OCI-M1 (cell line): Measurements from ENCODE around the gene COL8A1.
"Not testable (repeated sequence)": the region's sequence is repeated elsewhere in the genome, so short reads cannot be mapped to it uniquely, and the experiment has no call there.

Experiments
- DNase-seq: peaks from one replicate; lab custom pipeline; 2025; lab: John Stamatoyannopoulos, UW

The COL8A1 gene

GRCh38 chr3:99709686-99710085 is 71.3 kb downstream of the COL8A1 start:
- DNase-seq = no peak

DNA sequence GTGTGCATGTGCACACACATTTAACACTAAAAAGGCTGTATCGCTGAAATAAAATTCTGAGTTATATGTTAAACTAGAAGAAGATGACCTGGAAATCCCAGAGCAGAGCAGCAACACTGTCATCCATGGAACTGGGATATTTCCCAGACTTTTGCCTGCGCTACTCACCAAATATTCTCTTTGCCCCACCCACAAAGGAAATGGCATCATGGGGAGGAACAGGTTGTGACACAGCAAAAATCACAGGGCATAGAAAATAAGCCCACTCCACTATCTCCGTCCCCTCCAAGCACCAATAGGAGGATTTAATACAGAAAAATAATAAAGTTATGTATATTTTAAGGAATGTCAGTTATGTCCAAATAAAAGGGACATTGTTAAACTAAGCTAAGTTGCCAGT is 71.7 kb downstream of the COL8A1 start:
- no peak for DNase-seq

- no peak for DNase-seq
These were observed 73.0 kb downstream of the COL8A1 start for GRCh38 chr3:99711351-99711750.

GRCh38 chr3:99712291-99712954 is 74.0 kb downstream of the COL8A1 start:
- DNase-seq = no peak

- no peak for DNase-seq
These were observed 75.0 kb downstream of the COL8A1 start for GRCh38 chr3:99713440-99713839.

DNA sequence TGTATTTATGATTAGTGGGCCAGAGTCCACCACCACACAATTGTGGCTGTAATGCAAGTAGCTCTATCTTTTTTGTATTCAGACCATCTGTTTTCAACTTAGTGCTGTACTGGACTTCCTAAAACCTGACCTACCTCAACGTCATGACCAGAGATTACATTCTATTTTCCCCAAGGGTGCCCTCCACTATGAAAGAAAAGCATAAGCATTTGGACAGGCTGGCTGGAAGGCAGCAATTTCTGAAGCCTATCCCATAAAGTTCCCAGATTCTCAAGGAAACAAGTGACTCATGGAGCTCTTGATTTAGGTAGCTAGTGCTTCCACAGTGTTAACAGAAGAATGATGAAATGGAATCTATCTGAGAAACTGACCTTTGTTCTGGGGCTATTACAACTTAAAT is 75.8 kb downstream of the COL8A1 start:
- DNase-seq = no peak

DNA sequence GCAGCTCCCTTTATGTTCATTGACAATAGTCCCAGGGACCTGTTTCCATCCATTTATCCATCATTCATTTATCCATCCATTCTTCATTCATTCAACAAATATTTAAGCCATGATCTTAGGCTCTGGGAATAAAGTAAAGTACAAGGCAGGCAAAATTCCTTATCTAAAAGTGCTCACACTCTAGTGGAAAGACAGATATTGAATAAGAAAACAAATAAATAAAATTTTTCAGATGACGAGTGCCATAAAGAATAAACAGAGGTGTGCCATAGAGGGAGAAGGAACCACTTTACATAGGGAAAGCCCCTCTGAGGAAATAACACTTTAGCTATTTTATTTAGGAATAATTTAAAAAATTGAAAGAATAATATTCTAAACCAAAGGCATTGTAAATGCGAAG is 76.2 kb downstream of the COL8A1 start:
- DNase-seq = no peak

DNA sequence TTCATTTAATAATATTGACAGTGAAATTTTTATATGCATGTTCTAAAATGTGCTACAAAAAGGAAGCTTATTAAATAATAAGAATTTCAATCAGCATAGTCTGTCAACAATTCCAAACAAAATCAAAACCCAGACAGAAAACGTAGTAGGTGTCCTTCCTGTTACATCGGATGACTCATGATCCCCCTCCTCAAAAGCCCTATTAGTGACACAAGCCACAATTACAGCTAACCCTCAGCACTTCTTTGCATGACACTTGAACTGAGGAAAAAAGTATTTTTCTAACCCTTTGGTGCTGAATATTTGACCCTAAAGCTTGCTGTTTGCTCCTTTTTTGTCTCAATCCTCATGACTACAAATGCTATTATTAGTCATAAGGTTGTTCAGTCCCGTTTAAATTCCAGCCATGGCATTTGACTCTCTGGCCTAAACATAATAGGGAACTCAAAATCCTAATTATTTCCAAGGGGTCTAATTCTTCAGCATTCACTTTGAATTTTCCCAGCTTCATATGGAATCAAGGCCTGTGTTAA is 78.1 kb downstream of the COL8A1 start:
- DNase-seq = no peak

DNA sequence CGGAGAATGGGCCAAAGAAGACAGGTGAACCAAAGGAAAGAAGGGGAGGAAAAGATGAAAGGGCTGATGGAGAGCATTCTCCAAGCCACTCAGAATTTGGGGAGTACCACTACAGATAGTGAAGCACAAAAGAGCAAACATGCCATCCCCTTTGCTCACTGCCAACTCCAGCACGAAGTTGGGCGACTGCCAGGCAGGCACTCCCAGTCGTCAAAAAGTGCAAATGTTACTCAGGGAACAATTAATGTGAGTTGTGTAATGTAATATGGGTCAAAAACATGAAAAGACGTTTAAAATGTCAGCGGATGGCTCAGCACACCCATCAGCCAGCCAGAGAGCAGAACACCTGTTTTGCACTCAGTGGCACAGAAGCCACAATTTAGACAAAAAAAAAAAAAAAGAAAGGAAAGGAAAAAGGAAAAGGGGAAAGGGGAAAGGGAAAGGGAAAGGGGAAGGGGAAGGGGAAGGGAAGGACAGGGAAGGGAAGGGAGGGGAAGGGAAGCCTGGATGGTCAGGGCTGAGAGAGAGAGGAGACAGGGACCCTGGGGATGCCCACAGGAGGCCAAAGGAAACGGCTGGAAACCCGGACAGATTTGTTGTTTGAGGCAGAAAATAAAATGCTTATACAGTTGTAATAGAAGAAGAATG is 82.7 kb downstream of the COL8A1 start:
- no peak for DNase-seq

- DNase-seq = no peak
These were observed 83.2 kb downstream of the COL8A1 start for GRCh38 chr3:99721633-99722007.

DNA sequence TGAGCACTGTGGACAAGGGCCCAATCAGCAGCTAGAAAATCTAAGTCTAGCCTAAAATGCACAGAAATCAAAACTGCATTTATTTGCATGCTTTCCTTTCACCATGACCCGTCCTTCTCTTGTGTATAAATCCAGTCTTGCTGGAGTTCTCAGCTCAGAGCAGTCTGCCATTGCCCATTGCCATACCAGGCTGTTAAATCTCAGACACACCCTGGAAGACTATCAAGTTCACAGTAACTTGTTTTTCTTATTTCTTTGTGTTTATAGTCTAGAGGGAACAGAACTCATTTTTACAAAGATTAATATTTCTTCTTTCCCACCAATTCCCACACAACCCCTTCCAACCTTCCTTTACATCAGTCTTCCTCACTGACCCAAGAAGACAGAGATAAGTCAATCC is 85.9 kb downstream of the COL8A1 start:
- no peak for DNase-seq

- no peak for DNase-seq
These were observed 92.5 kb downstream of the COL8A1 start for GRCh38 chr3:99730870-99731269.

GRCh38 chr3:99731499-99731898 is 93.1 kb downstream of the COL8A1 start:
- no peak for DNase-seq

- DNase-seq = not testable (repeated sequence)
These were observed 102.0 kb downstream of the COL8A1 start for GRCh38 chr3:99740371-99740770.

DNA sequence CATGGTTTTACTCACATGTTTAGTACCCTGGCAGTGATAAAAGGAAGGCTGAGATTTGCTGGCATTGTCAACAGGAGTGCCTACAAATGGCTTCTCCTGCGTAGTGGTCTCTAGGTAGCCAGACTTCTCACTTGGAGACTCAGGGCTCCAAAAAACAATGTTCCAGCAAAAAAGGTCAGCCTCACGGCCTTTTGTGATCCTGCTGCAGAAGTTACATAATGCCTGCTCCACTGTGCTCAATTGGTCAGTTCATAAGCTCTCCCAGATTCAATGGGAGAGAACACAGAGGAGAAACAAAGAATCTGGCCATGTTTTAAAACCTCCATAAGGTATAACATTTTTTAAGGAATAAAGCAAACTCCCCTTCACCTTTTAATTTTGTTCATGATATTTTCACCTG is 103.2 kb downstream of the COL8A1 start:
- DNase-seq = no peak

DNA sequence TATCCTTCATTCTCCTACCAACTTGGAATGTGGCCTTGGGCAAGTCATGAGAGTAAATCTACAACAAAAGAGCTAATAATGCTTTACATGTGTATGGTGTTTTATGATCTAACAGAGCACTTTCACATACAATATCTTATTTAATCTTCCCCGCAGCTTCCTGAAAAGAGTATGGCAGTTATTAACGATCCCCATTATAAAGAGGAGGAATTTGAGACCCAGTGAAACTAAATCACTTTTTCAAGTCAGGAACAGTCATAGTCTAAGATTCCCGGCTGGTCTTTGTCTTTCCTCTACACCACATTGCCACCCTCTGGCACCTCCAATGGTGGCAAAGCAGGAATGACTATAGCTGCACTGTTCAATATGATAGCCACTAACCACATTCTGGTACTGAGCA is 109.5 kb downstream of the COL8A1 start:
- DNase-seq = peak; percentile 14

DNA sequence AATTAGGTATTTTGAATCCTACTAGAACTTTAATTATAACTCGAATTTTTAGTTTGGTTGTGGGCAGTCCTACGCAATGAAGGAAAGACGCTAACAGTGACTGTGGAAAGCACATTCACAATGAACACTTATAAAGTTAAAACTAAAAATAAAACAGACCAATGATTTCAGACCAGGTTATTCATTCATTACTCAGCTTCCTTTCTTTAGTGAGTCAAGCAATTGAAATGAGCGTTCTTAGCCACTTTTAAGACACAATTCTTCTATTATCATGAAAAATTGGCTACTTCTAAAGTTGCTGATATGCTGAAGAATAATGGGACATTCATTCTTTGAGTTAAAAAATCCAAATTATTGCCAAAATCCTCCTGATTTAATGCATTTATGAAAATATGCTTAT is 113.3 kb downstream of the COL8A1 start:
- no peak for DNase-seq

GRCh38 chr3:99753268-99753975 is 115.0 kb downstream of the COL8A1 start:
- peak; percentile 73 for DNase-seq

DNA sequence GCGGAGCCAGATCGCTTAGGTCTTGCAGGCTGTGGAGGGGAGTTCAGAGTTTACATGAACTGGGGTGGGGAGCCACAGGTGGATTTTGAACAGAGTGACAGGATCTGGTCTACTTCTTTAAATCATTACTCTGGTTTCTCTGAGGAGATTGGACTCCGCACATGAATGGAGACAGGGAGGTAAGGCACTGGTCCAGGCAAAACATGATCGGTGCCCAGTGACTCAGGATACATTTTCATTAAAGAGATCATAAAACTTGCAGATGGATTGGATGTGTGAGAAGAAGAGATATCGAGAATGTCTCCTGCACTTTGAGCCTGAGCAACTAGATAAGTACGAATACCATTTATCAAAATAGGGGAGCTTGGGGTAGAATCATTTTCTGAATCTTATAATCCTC is 117.4 kb downstream of the COL8A1 start:
- peak; percentile 17 for DNase-seq

- no peak for DNase-seq
These were observed 119.6 kb downstream of the COL8A1 start for GRCh38 chr3:99757966-99758365.

DNA sequence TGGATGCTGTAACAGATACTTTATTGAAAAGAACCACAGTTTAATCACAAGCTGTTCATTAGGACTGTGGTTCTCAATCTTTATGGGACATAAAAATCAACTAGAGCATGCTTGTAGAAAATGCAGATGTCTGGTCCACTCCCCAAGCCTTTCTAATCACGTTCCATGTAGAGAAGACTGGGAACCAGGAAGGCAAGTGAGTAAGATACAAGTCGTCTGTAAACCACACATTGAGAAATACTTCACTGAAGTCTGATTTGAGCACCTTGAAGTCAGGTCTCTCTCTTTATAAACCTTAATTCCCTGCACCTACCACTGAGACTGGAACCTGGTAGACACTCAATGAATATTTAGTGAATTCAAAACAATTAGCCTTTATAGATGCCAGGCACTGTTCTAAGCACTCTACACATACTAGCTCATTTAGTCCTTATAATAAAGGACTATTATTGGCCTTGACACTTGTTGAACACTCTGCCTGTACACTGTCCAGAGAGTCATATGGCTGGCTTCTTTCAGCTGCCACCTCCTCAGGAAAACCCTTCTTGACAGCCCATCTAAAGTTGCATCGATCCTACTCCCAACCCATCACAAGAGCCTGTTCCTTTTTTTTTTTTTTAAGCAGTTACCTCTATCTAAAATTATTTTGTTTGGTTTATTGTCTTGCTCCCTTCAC is 120.2 kb downstream of the COL8A1 start:
- no peak for DNase-seq

DNA sequence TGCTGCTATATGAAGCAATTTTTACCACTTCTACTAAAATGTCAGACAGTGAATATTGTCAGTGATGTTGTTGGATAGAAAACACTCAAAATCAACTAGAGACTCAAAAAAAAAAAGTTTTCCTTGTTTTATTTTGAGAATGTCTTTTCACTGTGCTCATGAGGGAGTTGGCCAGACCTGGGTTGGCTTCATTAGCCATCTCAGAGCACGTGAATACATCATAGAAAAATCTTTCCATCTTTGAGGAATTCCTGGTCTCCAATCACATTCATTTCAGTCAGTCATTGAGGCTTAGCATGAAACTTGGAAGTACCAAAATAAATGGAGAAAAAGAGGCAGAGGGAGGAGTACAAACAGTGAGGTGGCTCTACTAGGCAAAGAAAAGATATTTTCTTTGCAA is 121.6 kb downstream of the COL8A1 start:
- no peak for DNase-seq

GRCh38 chr3:99760629-99761028 is 122.2 kb downstream of the COL8A1 start:
- DNase-seq = no peak
